RPMI7951 (cell line): ENCODE measurements around the gene SEPTIN8. TPM values are rescaled to one million over a fixed set of nuclear protein-coding genes. Genes with fewer than 3 reads are reported as not detected.

Source experiments
- DNase-seq: peaks from one replicate; pipeline ENCODE4 v3.0.0-alpha.2; 2012; ENCODE audit warnings: low read depth
- total RNA-seq: library from RNA; depleted of rRNA; stranded (reverse); fragments of >200 nt; shearing (Covaris generic); gene quantifications from 2 replicates; pipeline ENCODE4 v1.2.3, GENCODE V29; 2014

SEPTIN8 gene
- total RNA-seq, 1 experiment from 2014 or later: 44.8 TPM

DNA sequence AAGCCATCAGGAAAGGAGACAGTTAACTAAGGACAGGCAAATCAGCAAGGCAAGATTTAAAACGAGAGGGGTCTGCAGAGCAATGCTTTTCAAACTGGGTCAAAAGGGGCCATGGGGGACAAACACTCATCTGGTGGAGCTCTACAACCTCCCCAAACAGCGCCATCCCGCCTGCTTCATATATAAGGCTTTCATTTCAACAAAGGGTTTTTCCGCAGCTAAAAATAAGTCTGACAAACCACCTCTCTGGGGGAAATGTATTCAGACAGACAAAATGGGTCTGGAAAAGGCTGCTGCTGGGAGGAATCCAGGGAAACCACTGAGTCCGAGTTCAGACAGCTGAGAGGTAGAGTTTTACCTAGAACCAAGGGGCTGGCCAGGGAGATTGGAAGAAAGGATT, 8.3 kb upstream of the SEPTIN8 start:
- DNase-seq: no peak

DNA sequence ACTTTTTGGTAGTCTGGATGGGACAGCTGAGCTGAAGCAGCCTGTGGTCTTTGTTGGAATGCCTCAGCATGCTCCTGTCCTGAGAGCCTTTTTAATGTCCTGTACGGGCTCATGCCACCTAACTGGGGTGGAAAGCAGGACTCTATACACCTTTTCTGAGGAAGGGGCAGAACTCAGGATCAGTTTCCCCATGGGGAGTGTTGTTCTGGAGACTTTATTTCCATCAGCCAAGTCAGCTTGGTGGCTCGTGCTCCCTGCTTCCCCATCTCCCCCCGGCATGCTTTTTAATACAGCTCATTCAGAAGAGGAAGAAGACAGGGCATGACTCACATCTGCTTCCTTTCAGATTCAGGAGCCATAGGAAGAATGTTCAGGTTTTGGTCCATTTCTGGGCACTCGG, 5.1 kb upstream of the SEPTIN8 start:
- DNase-seq: peak; percentile 50

DNA sequence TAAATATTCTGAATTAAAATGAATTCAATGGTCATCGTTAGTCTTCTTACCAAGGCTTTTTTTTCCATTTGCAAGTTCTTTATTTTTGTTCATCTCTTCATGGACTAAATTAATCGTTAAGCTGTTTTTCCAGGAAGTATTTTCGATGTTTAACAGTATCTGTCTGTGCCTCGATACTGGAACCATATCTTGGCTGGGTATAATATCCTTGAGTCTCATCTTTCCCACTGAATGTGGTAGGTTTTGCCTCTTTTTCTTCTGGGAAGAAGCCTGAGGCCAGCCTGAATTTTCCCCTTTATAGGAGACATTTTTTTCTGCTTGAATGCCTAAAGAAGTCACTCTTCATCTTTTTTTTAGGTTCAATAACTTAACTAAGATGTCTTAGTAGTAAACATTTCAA, 4.0 kb upstream of the SEPTIN8 start:
- DNase-seq: no peak

DNA sequence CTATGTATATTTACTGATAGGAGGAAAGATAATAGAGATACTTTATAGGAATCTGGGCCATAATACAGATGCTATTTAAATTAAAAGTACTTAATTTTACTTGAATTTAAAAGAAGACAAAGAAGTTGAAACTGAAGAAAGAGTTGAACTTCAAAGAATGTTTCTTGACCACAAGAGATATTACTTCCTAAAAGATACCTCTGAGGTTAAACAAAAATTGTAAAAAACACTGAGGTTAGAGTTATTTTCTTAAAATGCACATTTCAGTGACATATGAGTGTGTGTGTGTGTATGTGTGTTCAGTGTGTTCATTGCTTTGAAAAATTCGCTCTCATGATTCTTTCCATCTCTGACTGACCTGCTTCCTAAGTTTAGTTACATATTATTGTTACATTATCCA, 3.5 kb upstream of the SEPTIN8 start:
- no peak for DNase-seq

DNA sequence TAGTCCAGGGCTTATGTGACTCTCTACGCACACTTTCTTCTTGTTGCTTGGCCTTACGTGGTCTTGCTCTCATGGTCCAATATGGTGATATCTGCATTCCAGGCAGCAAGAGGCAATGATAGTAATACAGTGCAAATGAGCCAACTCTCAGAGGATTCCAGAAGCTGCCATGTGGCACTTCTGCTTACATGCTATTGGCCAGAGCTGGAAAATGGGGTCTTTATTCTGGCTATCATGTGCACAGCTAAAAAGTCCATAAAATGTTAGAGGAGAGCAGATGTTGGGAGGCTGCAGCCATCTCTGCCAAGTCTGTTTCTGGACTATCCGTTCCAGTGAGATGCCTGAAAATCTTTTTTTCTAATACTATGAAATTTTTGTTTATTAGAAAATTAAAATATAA, 2.9 kb upstream of the SEPTIN8 start:
- no peak for DNase-seq

DNA sequence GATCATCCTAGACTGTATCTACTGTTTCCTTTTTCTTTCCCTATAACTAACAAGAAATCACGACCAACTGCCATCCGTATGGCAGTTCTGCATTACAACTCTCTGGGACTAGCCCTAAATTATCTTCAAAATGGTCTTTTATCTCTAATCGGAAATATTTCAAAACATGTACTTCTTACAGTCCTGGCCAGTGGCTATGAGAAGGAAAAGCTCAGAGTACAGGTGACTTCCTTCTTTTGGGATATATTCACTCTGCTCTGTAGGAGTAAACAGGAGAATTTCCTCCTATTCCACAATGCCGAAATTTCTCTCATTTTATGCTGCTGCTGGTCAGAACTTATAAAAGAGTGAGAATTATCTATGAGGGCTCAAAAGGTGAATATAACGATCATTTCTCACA, 1.8 kb upstream of the SEPTIN8 start:
- DNase-seq: no peak

DNA sequence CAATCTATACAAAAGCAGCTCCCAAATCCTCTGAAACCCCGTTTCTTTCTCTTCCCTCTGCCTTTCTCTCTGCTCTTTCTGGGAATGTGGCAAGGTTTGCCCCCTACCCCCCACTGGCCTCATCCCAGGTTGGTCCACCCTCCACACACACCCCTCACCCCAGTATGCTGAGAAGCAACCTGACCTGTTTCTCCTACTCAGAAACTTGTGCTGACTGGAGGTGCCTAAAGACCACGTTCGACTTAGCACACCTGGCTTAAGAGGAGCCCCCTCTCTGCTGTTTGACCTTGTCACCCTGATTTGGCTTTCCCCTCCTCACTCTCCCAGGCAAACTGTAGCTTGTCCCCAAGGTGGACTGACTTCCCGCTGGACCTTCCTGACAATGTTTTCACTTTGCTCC, 1.1 kb upstream of the SEPTIN8 start:
- DNase-seq: no peak

DNA sequence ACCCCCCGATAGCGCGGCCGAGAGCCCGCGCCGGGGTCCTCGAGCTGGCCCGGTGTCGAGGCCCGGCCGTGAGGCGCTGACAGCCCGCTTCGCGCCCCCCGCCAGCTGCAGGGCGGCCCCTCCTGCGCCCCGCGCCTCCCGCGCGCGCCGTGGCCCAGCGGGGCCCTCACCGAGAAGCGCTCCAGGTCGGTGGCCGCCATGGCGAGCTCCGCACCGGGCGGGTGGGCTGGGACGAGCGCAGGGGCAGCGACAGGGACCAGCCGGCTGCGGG, 166 bp downstream of the SEPTIN8 start:
- no peak for DNase-seq

DNA sequence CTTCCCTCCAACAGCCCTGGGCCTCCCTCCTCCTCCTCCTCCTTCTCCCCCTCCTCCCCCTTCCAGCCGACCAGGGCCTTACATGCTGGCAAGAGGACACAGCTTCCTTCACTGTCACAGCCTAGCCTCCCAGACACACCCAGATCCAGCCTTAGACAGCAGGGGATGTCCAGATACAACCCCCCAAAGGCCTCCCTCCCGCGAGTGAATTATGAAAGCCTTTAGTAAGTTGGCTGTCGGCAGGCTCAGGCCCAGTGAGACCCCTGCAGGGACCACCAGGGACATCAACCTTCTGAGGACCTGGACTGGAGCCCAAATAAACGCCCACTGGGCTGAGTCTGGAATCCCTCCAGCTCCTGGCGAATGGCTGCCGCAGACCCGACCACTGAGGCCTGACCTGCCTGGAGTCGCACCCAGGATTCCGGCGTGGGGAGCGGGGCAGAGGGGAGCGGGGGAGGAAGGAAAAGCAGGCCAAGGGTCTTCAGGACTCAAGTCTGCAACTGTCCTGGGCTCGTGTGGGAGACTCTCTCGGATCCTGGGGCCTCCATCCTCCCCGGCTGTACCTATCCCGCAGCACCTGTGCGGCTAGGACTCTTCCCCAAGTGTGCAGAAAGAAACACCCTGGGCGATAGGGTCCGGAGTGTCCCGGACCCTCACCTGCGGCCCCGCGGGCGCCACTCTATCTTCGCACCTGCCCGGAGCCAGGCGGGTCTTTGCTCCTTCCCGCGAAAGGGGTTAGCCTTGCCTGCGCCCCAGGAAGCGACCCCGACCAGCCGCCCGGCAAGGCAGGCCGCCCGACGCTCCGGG, 705 bp downstream of the SEPTIN8 start:
- DNase-seq: peak; percentile 29

DNA sequence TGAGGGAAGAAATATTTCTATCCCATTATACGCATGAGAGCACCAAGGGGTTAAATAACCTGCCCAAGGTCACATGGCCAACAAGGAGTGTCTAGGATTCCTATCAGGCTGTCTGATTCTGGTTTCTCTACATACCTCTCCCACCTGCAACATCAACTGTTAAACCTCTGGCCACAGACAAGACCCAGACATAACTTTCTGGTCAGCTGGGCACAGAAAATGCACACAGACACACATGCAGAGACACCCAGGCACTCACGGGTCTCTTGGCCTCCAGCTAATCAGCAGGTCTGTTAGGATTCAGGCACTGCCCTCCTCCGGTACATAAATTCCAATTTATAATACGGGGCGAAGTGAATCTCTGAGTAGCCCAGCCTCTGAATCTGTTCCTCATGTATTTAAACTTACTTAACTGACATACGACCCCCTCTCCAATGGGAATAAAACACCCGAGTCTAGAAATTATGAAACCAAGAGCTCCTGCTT, 1.5 kb downstream of the SEPTIN8 start:
- DNase-seq: no peak

DNA sequence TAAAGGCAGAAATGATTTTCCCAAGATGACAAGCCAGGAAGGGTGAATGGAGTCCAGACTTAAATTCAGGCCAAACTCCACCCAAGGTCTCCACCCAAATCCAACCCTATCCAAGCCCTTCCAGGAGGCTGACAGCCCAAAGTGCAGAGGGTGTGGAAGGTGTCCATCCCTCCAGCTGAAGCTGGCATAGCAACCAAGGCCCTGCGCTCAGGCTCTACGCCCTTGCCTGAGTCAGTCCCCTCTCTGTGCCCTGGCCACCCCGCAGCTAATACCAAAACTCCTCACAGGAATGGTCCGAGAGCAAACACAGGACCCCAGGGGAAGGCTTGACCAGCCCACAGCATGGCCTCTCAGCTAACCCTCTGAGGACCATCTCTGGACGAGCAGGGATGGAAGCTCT, 2.1 kb downstream of the SEPTIN8 start:
- no peak for DNase-seq

DNA sequence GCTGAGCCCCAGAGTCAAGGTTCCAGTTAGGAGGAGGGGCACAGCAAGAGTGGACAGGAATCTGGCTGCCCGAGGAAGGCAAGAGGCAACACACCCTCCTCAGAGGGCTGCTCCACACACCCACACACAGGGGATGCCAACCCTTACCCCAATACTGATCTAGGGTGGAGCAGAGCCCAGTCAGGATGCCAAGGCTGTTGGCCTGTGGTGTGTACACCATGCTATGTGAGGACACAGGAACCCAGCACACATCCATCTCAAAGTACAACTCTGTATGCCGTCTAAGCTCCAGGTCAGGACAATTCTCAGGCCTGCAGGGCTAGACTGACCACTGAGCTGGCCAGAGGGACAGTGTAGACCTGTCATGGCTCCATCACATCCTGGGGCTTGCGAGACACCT, 2.6 kb downstream of the SEPTIN8 start:
- no peak for DNase-seq

DNA sequence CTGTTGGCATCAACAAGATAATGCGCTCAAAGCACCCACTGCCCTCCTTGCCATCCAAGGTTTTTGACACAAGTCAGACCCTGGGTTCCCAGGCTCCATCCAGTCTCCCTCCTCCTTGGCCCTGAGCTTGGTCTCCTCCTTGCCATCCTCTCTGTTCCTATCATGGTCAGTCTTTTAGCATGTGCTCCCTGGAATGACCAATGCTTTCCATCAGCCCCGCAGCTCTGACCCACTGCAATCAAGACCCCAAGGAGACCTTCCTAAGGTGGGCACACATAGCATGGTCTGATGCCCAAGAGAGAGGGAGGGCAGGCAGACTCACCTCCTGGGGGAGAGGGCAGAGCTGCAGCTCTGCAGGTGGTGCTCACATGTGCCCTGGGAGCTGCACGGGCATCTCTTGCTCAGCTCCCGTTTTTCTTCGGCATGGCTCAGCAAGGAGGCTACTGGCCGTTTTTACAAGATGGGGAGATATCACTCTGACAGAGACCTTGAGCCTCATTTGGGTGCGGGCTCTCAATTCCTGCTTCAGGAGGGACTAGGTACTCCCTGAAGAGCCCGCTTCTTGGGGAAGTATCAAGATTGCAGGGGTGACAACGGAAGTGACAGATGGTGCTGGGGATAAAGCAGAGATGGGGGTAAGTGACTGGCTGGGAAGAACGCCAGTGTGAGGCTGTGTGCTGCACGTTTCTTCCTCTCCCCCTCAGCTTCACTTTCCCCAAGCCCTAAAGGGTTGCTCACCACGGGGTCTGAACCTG, 3.3 kb downstream of the SEPTIN8 start:
- DNase-seq: no peak

DNA sequence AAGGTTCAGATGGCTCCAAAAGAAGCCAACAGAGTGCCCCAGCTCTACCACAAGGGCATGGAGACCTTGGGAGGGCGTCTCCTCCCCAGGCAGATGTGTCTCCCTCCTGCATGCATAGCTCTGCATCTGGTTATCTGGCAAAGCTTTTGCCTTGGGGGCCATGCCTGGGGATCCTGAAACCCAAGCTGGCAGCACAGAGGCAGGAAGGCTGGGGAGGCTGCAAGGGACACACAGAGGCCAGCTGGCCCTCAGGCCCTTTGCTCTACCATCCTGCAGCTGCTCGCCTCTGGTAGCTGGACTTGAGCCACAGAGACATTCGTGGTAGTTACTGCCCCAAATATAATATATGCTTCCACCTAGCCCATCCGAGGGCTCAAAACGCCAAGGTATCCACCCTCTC, 3.9 kb downstream of the SEPTIN8 start:
- DNase-seq: peak; percentile 30

DNA sequence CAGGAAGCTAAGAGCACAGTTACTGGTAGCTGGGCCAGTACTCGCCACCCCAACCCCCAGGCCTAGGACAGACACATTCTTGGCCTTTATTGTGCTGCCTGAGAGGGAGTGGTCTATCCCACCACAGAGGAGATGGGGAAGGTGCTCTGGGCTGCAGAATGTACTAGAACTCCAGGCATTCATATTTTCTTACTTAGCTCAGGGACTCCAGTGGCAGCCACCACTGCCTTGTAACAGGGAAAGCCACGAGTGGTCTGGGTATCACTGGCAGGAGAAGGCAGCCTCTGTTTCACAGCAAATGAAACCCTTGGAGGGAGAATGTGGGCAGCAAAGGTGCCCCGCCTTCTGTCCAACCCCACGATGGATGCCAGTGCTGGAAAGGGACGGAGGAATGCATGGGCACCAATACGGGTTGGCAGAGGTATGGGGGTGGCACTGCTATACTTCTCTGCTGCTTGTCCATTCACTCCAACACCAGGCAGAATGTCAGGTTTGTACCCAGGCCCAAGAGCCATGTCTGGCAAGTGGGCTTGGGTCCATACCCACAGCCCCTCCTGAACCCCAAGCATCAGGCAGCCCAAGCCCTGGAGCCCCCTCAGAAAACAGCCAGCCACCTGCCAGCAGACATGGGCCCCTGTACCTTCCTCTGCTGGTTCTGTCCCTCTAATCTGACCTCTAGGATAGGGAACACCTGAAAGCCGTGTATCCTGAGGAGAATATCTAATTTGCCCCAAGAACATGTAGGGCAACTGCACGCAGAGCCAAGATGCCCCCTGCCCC, 4.6 kb downstream of the SEPTIN8 start:
- no peak for DNase-seq

DNA sequence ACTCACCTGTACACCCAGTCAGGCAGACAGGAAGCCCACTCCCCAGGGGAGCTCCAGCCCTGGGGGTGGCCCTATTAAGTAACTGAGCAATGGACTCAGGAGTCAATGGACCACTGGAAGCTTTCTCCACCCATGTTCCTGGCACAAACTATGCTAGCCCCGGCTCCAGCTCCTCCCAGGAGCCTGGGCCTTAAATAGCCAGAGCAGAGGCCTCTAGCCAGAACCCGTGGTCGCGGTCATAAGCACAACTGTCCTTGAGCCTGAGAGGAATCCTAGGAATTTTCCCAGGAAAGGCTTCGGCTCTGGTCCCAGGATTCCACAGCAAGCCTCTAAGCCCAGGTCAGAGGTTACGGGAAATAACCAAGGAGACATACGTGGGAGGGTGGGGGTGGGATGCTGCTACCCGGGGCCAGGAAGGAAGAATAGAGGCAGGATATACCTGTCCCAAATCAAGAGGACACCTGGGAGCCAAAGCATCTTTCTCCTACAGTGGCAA, 5.5 kb downstream of the SEPTIN8 start:
- peak; percentile 41 for DNase-seq

DNA sequence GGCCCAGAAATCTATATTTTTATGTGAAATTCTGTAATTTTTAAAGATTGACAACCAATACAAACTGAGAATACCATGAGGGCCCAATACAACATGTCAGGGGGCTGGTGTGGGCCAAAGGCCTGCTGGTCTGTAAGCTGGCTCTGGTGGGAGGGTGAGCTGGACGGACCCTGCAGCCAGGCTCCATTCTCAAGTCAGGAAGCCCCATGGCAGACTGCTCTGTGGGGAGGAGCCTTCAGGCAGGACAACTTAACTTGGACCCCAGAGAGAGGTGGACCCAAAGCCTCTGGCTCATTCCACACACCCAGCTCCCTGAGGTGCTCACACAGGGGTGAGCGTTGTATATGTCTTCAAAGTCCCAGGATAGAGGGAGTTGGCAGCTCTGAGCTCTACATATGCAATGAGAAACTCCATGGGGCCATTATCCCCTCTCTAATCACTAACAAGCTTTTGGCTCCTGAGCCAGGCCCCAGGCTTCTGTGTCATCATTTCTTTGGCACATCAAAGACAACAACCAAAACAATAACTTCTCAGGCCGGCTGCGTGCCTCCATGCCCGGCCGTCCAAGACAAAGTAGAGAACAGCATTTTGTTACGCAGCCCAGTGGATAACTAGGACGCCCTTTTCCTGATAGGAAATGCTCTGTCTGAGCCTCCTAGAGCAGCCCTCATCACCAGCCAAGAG, 6.4 kb downstream of the SEPTIN8 start:
- DNase-seq: no peak

DNA sequence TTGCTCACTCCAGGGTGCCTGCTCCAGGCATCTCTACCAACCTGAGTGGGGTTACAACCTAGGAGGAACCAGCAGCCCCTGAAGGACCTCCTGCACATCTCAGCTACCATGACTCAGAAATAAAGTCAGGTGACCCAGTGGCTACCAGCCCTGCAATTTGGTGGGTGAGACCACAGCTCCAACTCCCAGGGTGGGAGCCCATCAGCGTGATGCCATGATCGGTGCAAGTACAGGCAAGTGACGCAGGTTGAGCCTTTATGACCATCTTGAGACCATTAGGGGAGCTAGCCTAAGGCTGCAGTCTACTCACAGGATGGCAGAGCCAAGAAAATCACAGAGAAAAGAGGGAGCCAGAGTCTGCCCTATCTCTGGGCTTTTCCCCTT, 8.6 kb downstream of the SEPTIN8 start:
- DNase-seq: no peak

DNA sequence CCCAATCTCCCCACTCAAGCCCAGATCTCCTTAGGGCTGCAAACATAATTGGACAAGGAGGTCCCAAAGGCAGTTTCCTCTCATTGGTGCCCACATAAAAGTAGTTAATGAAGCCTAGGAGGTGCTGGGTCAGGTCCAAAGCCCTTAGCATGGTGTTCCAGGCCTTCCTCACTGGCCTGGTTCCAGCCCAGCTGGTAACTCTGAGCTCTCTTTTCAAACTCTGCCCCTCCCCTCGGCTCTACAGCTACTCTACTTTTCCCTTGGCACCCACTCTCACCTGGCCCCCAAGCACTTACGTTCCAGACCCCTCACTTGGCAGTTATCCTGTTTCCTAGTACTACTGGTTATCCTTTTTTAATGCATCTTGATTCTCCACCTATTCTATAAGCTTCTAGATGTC, 9.9 kb downstream of the SEPTIN8 start:
- DNase-seq: peak; percentile 10

DNA sequence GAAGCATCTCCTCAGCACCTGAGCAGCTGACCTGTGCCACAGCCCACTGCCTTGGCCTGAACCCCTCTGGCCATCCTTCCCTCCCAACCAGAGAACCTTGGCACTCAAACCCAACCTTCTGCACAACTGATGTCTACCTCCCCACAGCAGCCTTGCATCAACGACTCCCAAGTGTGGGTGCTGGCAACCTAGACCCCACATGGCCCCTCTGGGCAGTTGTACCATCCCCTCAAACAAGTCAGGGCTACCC, 10.3 kb downstream of the SEPTIN8 start:
- DNase-seq: no peak

DNA sequence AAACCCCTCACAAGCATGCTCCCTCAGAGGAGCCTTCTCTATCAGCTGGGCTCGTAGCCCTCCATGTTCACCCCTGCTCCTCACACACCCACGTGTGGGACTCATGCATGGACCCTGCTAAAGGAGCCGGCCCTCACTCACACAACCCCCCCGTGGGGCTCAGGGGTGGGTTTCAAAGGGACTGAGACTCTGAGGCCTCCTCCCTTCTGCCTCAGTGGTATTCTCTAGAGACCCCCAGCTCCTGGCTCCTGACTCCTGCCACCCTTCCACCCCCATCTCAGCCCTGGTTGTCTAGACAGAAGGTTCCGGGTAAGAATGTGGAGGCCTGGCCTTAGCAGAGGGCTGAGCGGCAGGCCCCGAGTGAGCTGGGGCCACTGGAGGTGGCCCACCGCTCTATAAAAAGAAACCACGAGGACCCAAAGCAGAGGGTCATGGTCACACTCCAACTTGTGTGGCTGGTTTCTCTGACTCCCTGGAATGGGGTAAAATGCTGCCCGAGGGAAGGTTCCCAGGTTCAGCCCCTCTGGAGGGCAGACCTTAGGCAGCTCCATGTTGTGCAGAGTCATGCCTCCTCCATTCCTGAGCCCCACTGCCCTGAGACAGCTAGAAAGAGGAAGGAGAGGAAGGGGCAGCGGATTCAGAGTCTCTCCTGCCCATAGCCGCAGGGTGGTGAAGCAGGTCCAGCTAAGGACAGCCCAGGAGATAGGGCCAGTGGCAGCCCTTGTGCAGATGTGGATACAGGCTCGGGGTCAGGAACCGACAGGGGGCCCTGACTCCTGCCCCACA, 10.8 kb downstream of the SEPTIN8 start:
- no peak for DNase-seq
